Stomach (tissue), 9 donors: ENCODE data around the gene GTF3C4. TPM values are rescaled to one million over a fixed set of nuclear protein-coding genes. Genes with fewer than 3 reads are reported as not detected.

Experiments used
- DNase-seq, 2 donors: peaks; one replicate each; pipeline versions ENCODE4 v3.0.0 to v3.0.0-alpha.2; 2013 to 2019
- H3K27ac ChIP-seq, 5 donors: fragments of 200-600 bp in 4 of 5; sonication (generic) in 4 of 5; one replicate each; pipeline ENCODE4 v1.5.1; 2013 to 2019; ENCODE audit warnings: mild to moderate bottlenecking in 1 of 5, moderate library complexity in 1 of 5
- H3K27me3 ChIP-seq, 3 donors: fragments of 200-600 bp; sonication (generic); one replicate each; pipeline ENCODE4 v1.5.1; 2017 to 2019; ENCODE audit warnings: mixed run types in 1 of 3
- H3K36me3 ChIP-seq, 4 donors: fragments of 200-600 bp; sonication (generic); 1 replicate in 3 of 4; 2 replicates in 1 of 4; pipeline ENCODE4 v1.5.1; 2016 to 2019
- H3K4me1 ChIP-seq, 4 donors: fragments of 200-600 bp; sonication (generic); one replicate each; pipeline ENCODE4 v1.5.1; 2016 to 2019
- H3K4me3 ChIP-seq, 4 donors: fragments of 200-600 bp; sonication (generic) in 3 of 4; one replicate each; pipeline ENCODE4 v1.5.1; 2016 to 2019; ENCODE audit warnings: mild to moderate bottlenecking in 1 of 4
- H3K9me3 ChIP-seq, 4 donors: fragments of 200-600 bp; sonication (generic); one replicate each; pipeline ENCODE4 v1.5.1; 2016 to 2019
- CTCF ChIP-seq, 7 experiments: fragments of 450-650 bp in 4 of 7; fragments of 200-600 bp in 3 of 7; sonication (generic) in 3 of 7; IDR thresholded peaks; one replicate each; pipeline ENCODE4 v1.5.1; 2016 to 2019; ENCODE audit warnings: antibody characterized with exemption in 7 of 7, control low read depth in 2 of 7, mild to moderate bottlenecking in 1 of 7
- EP300 ChIP-seq: sonication (generic); formaldehyde crosslinking; IDR thresholded peaks from one replicate; pipeline ENCODE4 v1.6.1; 2017; ENCODE audit warnings: antibody characterized with exemption
- POLR2A ChIP-seq, 4 donors: fragments of 450-650 bp; IDR thresholded peaks; one replicate each; pipeline ENCODE4 v1.6.1; 2016; ENCODE audit warnings: antibody characterized with exemption in 4 of 4, control low read depth in 2 of 4, mild to moderate bottlenecking in 1 of 4, moderate library complexity in 1 of 4
- POLR2AphosphoS5 ChIP-seq, 3 donors: sonication (generic); formaldehyde crosslinking; IDR thresholded peaks; one replicate each; pipeline ENCODE4 v1.6.1; 2016; ENCODE audit warnings: antibody characterized with exemption in 3 of 3
- WGBS, 5 donors: extraction: QIAGEN DNeasy Blood & Tissue Kit in 3 of 5; methylation state at CpG; one replicate each; pipeline versions ENCODE4 v1.1.5 to v1.1.7; 2013 to 2018; 5-methylcytosine and 5-hydroxymethylcytosine counted together
- intact Hi-C: fragments of 100-400 bp; cut with DNase I; formaldehyde crosslinking; loops from one replicate; pipeline ENCODE4 v1.15.1; 2023; ENCODE audit warnings: low total_unique reads
- polyA plus RNA-seq, 3 donors: library from polyadenylated mRNA; stranded (reverse); fragments of 200-250 nt; gene quantifications; one replicate each; pipeline ENCODE4 v1.2.3, GENCODE V29; 2013
- total RNA-seq, 5 donors: library from RNA; depleted of rRNA; stranded (reverse); fragments of >200 nt; gene quantifications; one replicate each; pipeline versions ENCODE4 v1.1.0 to v1.2.3, GENCODE V29; 2014 to 2016
- donor health status: healthy with polysubstance abuse.
- donor health status: Bipolar disorder and iron deficiency.
- donor health status: healthy.

Gene GTF3C4
- total and polyA plus RNA-seq, 8 donors = 2.6 to 68.8 (median 11.4) TPM

- H3K27ac ChIP-seq = no peak overlapping the region
- intact Hi-C loops = no loop called here
- DNase-seq = no peak
These were observed 1.6 kb downstream of the GTF3C4 start for GRCh38 chr9:132671620-132672412.

GRCh38 chr9:132672413-132672690 lies 2.1 kb downstream of the GTF3C4 start:
- TF ChIP-seq POLR2AphosphoS5 (IDR thresholded peaks at IDR 0.05) (no peak), CTCF (IDR thresholded peaks at IDR 0.05) (no peak), POLR2A (IDR thresholded peaks at IDR 0.05) (no peak), EP300 (no peak)
- H3K9me3 ChIP-seq = no peaks in the 10 kb centered on the region
- H3K36me3 ChIP-seq = no peaks in the 10 kb centered on the region
- peak overlapping the region in 2 of 4 donors; percentile 88 to 90 for H3K4me3 ChIP-seq
- peak in 1 of 2 donors; percentile 27 for DNase-seq
- 8 to 23% (median 14%) methylated on average over 5 of the region's 5 CpGs for WGBS, 5 donors
- intact Hi-C loops = no loop called here
- peaks cover 26 to 70% (median 43%) of the 10 kb centered on the region in 4 donors for H3K4me1 ChIP-seq
- H3K27me3 ChIP-seq = no peaks in the 10 kb centered on the region
- no peak overlapping the region for H3K27ac ChIP-seq

More at GRCh38 chr9:132671620-132672412, 1.6 kb downstream of the GTF3C4 start:
- Histone ChIP-seq H3K4me3 (peak overlapping the region; percentile 74 to 90 (median 84)), H3K27me3 (no peaks in the 10 kb centered on the region), H3K9me3 (no peaks in the 10 kb centered on the region), H3K4me1 (peaks cover 26 to 65% (median 46%) of the 10 kb centered on the region in 4 donors), H3K36me3 (no peaks in the 10 kb centered on the region)
- WGBS, 5 donors = 77 to 85% (median 79%) methylated on average over 6 of the region's 6 CpGs
- TF ChIP-seq CTCF (IDR thresholded peaks at IDR 0.05) (no peak), POLR2AphosphoS5 (IDR thresholded peaks at IDR 0.05) (no peak), POLR2A (IDR thresholded peaks at IDR 0.05) (no peak), EP300 (no peak)

- peaks cover 26 to 64% (median 42%) of the 10 kb centered on the region in 4 donors for H3K4me1 ChIP-seq
- peak in 1 of 7 experiments; percentile 19 for TF ChIP-seq CTCF (IDR thresholded peaks at IDR 0.05)
- TF ChIP-seq POLR2AphosphoS5 (IDR thresholded peaks at IDR 0.05) = no peak
- no peak for TF ChIP-seq EP300
- no peak overlapping the region for H3K27ac ChIP-seq
- H3K36me3 ChIP-seq = peaks cover 5 to 8% (median 7%) of the 10 kb centered on the region in 4 donors
- DNase-seq = peak in 1 of 2 donors; percentile 51
- H3K4me3 ChIP-seq = no peak overlapping the region
- no peaks in the 10 kb centered on the region for H3K9me3 ChIP-seq
- no peaks in the 10 kb centered on the region for H3K27me3 ChIP-seq
- intact Hi-C loops = no loop called here
- 21 to 29% (median 27%) methylated on average over 6 of the region's 6 CpGs for WGBS, 5 donors
These were observed 3.1 kb downstream of the GTF3C4 start for GRCh38 chr9:132673355-132673754.

- H3K4me3 ChIP-seq = no peak overlapping the region
These were observed 4.2 kb downstream of the GTF3C4 start for GRCh38 chr9:132674485-132674884.

GRCh38 chr9:132677976-132678375 lies 7.7 kb downstream of the GTF3C4 start:
- TF ChIP-seq CTCF (IDR thresholded peaks at IDR 0.05) (no peak), POLR2AphosphoS5 (IDR thresholded peaks at IDR 0.05) (no peak), POLR2A (IDR thresholded peaks at IDR 0.05) (no peak), EP300 (no peak)
- intact Hi-C loops = no loop called here
- DNase-seq = no peak
- WGBS, 5 donors = 93 to 98% (median 95%) methylated on average over 8 of the region's 8 CpGs
- Histone ChIP-seq H3K9me3 (no peaks in the 10 kb centered on the region), H3K4me1 (peaks cover 6 to 36% (median 13%) of the 10 kb centered on the region in 4 donors), H3K27ac (no peak overlapping the region), H3K36me3 (peaks cover 21 to 43% (median 36%) of the 10 kb centered on the region in 4 donors), H3K27me3 (no peaks in the 10 kb centered on the region), H3K4me3 (no peak overlapping the region)

More at GRCh38 chr9:132674485-132674884, 4.2 kb downstream of the GTF3C4 start:
- TF ChIP-seq POLR2AphosphoS5 (IDR thresholded peaks at IDR 0.05) = no peak
- no peaks in the 10 kb centered on the region for H3K27me3 ChIP-seq
- no peak for DNase-seq
- intact Hi-C loops = no loop called here
- peaks cover 26 to 55% (median 36%) of the 10 kb centered on the region in 4 donors for H3K4me1 ChIP-seq
- no peak overlapping the region for H3K27ac ChIP-seq
- 80 to 90% (median 87%) methylated on average over 4 of the region's 4 CpGs for WGBS, 5 donors
- no peaks in the 10 kb centered on the region for H3K9me3 ChIP-seq
- peaks cover 15 to 19% (median 18%) of the 10 kb centered on the region in 4 donors for H3K36me3 ChIP-seq
